ENCODE measurements around the gene BEND7. TPM values are rescaled to one million over a fixed set of nuclear protein-coding genes. Genes with fewer than 3 reads are reported as not detected.

BEND7 gene
- total and polyA plus RNA-seq, 4 donors: 4.9 to 27.6 (median 10.4) TPM

GRCh38 chr10:13535346-13535745, 6.5 kb upstream of the BEND7 start:
- Histone ChIP-seq H3K9ac (ENCODE audit: insufficient read depth in 1 of 2, low read length in 2 of 2) (no peak overlapping the region), H3K36me3 (ENCODE audit: control insufficient read depth in 4 of 4, insufficient read depth in 4 of 4, low read length in 4 of 4) (no peaks in the 10 kb centered on the region), H3K9me3 (ENCODE audit: control insufficient read depth in 4 of 4, insufficient read depth in 3 of 4, low read length in 3 of 4) (no peaks in the 10 kb centered on the region), H3K27me3 (ENCODE audit: control insufficient read depth in 3 of 3, insufficient read depth in 3 of 3, low read length in 2 of 3) (peaks cover 0 to 20% (median 13%) of the 10 kb centered on the region in 3 donors), H3K4me3 (no peak overlapping the region), H3K4me1 (ENCODE audit: control insufficient read depth in 5 of 5, insufficient read depth in 5 of 5, low read length in 5 of 5) (no peaks in the 10 kb centered on the region), H3K27ac (ENCODE audit: low read depth in 1 of 2, low read length in 1 of 2) (no peak overlapping the region)
- WGBS, 2 donors: 83 to 97% methylated on average over 4 of the region's 4 CpGs
- no peak for ATAC-seq (ENCODE audit: insufficient read depth, low FRiP score)
- no peak for DNase-seq
- no peak for TF ChIP-seq CTCF (IDR thresholded peaks at IDR 0.05; ENCODE audit: control extremely low read depth, extremely low read depth)

- DNase-seq (no peak), ATAC-seq (ENCODE audit: insufficient read depth, low FRiP score) (no peak)
- Histone ChIP-seq H3K4me3 (peak overlapping the region; percentile 72), H3K27ac (ENCODE audit: low read depth in 1 of 2, low read length in 1 of 2) (no peak overlapping the region), H3K9me3 (ENCODE audit: control insufficient read depth in 4 of 4, insufficient read depth in 3 of 4, low read length in 3 of 4) (no peaks in the 10 kb centered on the region), H3K9ac (ENCODE audit: insufficient read depth in 1 of 2, low read length in 2 of 2) (no peak overlapping the region), H3K36me3 (ENCODE audit: control insufficient read depth in 4 of 4, insufficient read depth in 4 of 4, low read length in 4 of 4) (no peaks in the 10 kb centered on the region), H3K27me3 (ENCODE audit: control insufficient read depth in 3 of 3, insufficient read depth in 3 of 3, low read length in 2 of 3) (peaks cover 0 to 30% (median 25%) of the 10 kb centered on the region in 3 donors), H3K4me1 (ENCODE audit: control insufficient read depth in 5 of 5, insufficient read depth in 5 of 5, low read length in 5 of 5) (peaks cover 0 to 21% (median 10%) of the 10 kb centered on the region in 5 donors)
- 38 to 46% methylated on average over 8 of the region's 8 CpGs for WGBS, 2 donors
- no peak for TF ChIP-seq CTCF (IDR thresholded peaks at IDR 0.05; ENCODE audit: control extremely low read depth, extremely low read depth)
Measured at GRCh38 chr10:13529714-13529973, 830 bp upstream of the BEND7 start.

GRCh38 chr10:13528123-13528874, 515 bp downstream of the BEND7 start:
- WGBS, 2 donors: 1% methylated on average over 54 to 104 of the region's 104 CpGs
- TF ChIP-seq CTCF (IDR thresholded peaks at IDR 0.05; ENCODE audit: control extremely low read depth, extremely low read depth): no peak

GRCh38 chr10:13527864-13528122, 1.0 kb downstream of the BEND7 start:
- TF ChIP-seq CTCF (IDR thresholded peaks at IDR 0.05; ENCODE audit: control extremely low read depth, extremely low read depth): no peak
- Histone ChIP-seq H3K9me3 (ENCODE audit: control insufficient read depth in 4 of 4, insufficient read depth in 3 of 4, low read length in 3 of 4) (no peaks in the 10 kb centered on the region), H3K9ac (ENCODE audit: insufficient read depth in 1 of 2, low read length in 2 of 2) (peak overlapping the region in 1 of 2 donors; percentile 44), H3K4me3 (peak overlapping the region; percentile 72), H3K27ac (ENCODE audit: low read depth in 1 of 2, low read length in 1 of 2) (peak overlapping the region; percentile 67 to 84), H3K36me3 (ENCODE audit: control insufficient read depth in 4 of 4, insufficient read depth in 4 of 4, low read length in 4 of 4) (no peaks in the 10 kb centered on the region), H3K27me3 (ENCODE audit: control insufficient read depth in 3 of 3, insufficient read depth in 3 of 3, low read length in 2 of 3) (peaks cover 0 to 26% (median 22%) of the 10 kb centered on the region in 3 donors), H3K4me1 (ENCODE audit: control insufficient read depth in 5 of 5, insufficient read depth in 5 of 5, low read length in 5 of 5) (peaks cover 0 to 21% (median 10%) of the 10 kb centered on the region in 5 donors)
- DNase-seq (peak in 1 of 3 donors; percentile 22), ATAC-seq (ENCODE audit: insufficient read depth, low FRiP score) (no peak)
- WGBS, 2 donors: 8 to 21% methylated on average over 5 of the region's 5 CpGs

More at GRCh38 chr10:13528123-13528874, 515 bp downstream of the BEND7 start:
- no peak for ATAC-seq (ENCODE audit: insufficient read depth, low FRiP score)
- Histone ChIP-seq H3K4me1 (ENCODE audit: control insufficient read depth in 5 of 5, insufficient read depth in 5 of 5, low read length in 5 of 5) (peaks cover 0 to 21% (median 10%) of the 10 kb centered on the region in 5 donors), H3K27me3 (ENCODE audit: control insufficient read depth in 3 of 3, insufficient read depth in 3 of 3, low read length in 2 of 3) (peaks cover 0 to 29% (median 25%) of the 10 kb centered on the region in 3 donors), H3K36me3 (ENCODE audit: control insufficient read depth in 4 of 4, insufficient read depth in 4 of 4, low read length in 4 of 4) (no peaks in the 10 kb centered on the region), H3K27ac (ENCODE audit: low read depth in 1 of 2, low read length in 1 of 2) (peak overlapping the region; percentile 67 to 84), H3K4me3 (peak overlapping the region; percentile 72), H3K9me3 (ENCODE audit: control insufficient read depth in 4 of 4, insufficient read depth in 3 of 4, low read length in 3 of 4) (no peaks in the 10 kb centered on the region), H3K9ac (ENCODE audit: insufficient read depth in 1 of 2, low read length in 2 of 2) (peak overlapping the region in 1 of 2 donors; percentile 44)
- peak; percentile 10 to 44 (median 33) for DNase-seq

All from lung (tissue), 12 donors.